HG02588 (cell line): ENCODE results near the gene TOX2.
A peak's percentile ranks its signal among the peaks of the same experiment; 100 is the strongest.

Experiments
- ATAC-seq: cut with Tn5 transposase; IDR thresholded peaks from one replicate; pipeline ENCODE4 v1.9.1; 2021; ENCODE audit warnings: mild to moderate bottlenecking, moderate library complexity; ENCODE audit not compliant: unreplicated experiment

TOX2 gene

GRCh38 chr20:43938932-43939761 is 24.5 kb downstream of the TOX2 start:
- no peak for ATAC-seq

GRCh38 chr20:43939762-43940121 is 25.1 kb downstream of the TOX2 start:
- ATAC-seq = no peak

GRCh38 chr20:43940518-43941225 is 26.0 kb downstream of the TOX2 start:
- no peak for ATAC-seq

- no peak for ATAC-seq
Measured at GRCh38 chr20:43941476-43942200, 27.0 kb downstream of the TOX2 start.

- ATAC-seq = no peak
Measured at GRCh38 chr20:43942201-43942590, 27.5 kb downstream of the TOX2 start.

- no peak for ATAC-seq
Measured at GRCh38 chr20:43942667-43943285, 28.1 kb downstream of the TOX2 start.

GRCh38 chr20:43943725-43944124 is 29.1 kb downstream of the TOX2 start:
- ATAC-seq = no peak

- ATAC-seq = no peak
Measured at GRCh38 chr20:43944653-43945235, 30.1 kb downstream of the TOX2 start.

- ATAC-seq = no peak
Measured at GRCh38 chr20:43945391-43946205, 30.9 kb downstream of the TOX2 start.

- ATAC-seq = no peak
Measured at GRCh38 chr20:43946206-43946491, 31.5 kb downstream of the TOX2 start.

- no peak for ATAC-seq
Measured at GRCh38 chr20:43946659-43947315, 32.1 kb downstream of the TOX2 start.

GRCh38 chr20:43947316-43947710 is 32.7 kb downstream of the TOX2 start:
- ATAC-seq = no peak

GRCh38 chr20:43948455-43948854 is 33.8 kb downstream of the TOX2 start:
- ATAC-seq = no peak

GRCh38 chr20:43949248-43949647 is 34.6 kb downstream of the TOX2 start:
- no peak for ATAC-seq

- ATAC-seq = peak; percentile 61
Measured at GRCh38 chr20:43949741-43950618, 35.3 kb downstream of the TOX2 start.

- ATAC-seq = no peak
Measured at GRCh38 chr20:43953919-43954592, 39.4 kb downstream of the TOX2 start.

GRCh38 chr20:43954704-43955061 is 40.0 kb downstream of the TOX2 start:
- no peak for ATAC-seq

GRCh38 chr20:43955062-43955749 is 40.6 kb downstream of the TOX2 start:
- peak; percentile 62 for ATAC-seq
